HG02884 (cell line): ENCODE data around the gene MAN1A1.
"Not testable (repeated sequence)": the region's sequence is repeated elsewhere in the genome, so short reads cannot be mapped to it uniquely, and the experiment has no call there.

Experiments
- ATAC-seq: cut with Tn5 transposase; IDR thresholded peaks from one replicate; pipeline ENCODE4 v1.9.1; 2021; ENCODE audit warnings: mild to moderate bottlenecking, moderate library complexity; ENCODE audit not compliant: unreplicated experiment

Gene MAN1A1

DNA sequence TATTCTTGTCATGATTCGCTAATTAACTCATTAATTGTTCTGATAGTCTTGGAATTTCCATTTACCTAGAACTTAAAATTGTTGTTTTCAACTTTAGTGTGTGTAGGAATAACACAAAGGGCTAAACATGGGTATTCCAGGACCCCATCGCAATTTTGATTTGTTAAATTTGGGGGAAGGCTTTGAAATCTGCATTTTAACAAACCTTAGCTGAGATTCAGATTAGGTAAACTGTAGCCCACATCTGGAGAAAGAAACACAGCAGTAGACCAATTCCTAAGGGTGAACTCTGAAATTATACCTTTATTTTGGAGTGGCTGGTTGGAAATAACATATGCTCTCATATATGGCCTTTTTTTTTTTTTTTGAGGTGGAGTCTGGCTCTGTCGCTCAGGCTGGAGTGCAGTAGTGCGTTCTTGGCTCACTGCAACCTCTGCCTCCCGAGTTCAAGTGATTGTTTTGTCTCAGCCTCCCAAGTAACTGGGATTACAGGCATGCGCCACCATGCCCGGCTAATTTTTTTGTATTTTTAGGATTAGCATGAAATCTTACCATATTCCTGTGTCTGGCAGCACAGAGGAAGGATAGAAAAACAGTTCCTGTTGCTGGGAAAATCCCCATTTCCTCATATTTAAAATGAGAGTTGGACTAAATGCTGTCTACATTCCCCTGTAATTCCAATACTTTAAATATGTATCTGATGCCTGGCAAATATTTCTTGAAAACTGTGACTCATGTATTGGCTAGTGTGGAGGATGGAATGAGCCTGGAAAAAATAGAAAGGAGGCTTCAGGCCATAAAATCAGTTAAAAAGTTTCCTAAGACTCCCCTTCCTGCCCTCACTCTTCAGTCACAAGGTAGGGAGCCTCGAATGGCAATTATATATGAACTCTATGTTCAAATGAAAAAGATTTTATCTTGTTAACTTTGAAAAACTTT, 174.4 kb downstream of the MAN1A1 start:
- no peak for ATAC-seq

DNA sequence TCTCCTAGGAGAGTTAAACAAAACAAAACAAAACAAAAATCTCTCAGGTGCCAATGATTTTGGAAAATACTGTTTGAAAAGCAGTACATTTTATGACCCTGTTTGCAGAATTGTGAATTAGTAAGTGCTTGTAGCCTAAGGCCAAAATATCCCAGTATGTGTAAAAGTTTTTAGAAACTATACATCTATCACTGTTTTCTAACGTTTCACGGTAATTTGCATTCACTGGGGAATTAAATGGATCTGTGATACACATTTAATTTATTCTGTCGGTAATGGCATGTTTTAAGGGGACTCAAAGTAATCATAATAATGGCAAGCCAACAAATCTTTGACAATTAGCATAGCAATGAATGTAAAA, 175.5 kb downstream of the MAN1A1 start:
- ATAC-seq, result no peak

DNA sequence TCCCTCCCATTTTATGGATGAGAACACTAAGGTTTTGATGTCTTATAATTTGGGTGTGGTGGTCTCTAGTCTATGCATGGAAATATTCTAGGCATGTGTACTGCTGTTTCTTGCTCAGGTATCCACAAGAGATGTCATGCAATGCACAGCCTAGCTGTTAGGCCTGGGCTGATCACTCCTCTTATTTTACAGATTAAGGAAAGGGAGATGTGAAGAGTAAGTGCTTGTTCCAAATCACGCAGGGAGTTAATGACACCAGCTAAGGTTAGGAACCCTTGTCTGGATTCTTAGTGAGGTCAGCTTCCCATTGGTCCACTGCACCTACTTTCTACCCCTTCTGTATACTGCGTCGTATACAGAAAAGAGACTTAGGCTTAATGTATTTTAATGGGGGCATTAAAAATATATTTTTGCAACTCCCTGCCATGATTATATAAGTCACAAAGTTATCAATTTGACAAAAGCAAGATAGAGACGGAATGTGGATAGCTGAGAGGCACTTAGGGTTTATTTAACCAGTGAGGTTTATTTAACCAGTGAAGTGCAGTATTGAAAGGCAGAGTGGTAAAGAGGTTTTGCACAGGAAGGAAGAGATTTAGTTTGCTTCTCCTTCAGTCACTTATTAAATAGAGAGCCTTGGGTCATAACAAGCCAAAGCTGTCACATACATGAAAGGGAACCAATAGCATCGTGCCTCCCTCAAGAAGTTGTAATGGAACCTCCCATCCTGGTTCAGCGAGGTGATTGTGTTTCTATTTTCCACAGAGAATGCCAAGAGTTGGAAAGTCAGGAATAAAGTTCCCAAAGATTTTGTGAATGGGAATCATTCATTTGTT, 176.1 kb downstream of the MAN1A1 start:
- no peak for ATAC-seq

DNA sequence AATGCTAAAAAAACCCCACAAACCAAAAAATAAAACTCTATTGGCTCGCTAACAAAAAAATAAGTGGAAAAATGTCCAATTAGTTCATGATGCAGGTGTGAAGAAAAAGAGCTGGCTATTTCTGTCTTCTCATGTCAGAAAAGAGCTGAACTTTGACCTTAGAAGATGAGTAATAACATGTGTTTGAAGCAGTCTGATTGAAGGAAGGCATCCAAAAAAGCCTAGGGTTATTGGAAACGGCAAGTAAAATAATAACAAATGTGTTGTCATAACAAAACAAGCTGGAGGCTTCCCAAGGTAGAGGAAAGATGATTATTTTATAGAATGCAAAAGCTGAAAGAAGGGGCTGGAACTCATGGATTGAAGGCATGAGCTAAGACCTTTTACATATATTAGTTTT, 176.7 kb downstream of the MAN1A1 start:
- no peak for ATAC-seq

DNA sequence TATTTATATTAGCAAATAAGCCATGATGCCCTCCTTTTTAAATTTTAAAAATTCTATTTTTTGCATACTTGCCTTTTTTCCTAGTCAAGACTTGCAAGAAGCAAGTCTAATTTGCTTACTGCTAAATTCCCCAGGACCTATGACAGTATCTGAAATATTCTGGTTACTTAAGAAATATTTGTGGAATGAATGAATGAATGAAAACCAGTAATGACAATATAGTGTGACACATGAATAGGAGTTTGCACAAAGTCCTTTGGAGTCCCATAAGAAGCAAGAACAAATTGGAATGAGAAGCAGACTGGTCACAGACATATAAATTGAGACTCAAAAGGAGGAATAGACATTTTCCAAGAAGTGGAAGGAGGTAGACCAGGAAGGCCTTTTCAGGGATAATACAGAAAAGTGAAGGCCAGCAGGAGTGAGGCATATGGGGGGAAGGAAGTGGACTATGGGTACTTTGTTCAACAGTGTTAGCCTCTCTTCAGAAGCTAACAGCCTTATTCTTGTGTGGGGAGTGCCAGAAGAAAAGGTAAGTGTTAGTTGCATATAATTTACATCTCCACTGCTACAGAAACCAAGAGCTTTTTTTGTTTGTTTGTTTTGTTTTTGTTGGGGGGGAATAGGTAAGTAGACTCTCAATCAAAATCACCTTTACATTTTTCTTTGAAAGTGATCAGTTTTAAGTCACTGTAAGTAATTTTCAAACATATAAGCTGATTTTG, 177.5 kb downstream of the MAN1A1 start:
- ATAC-seq, result no peak

DNA sequence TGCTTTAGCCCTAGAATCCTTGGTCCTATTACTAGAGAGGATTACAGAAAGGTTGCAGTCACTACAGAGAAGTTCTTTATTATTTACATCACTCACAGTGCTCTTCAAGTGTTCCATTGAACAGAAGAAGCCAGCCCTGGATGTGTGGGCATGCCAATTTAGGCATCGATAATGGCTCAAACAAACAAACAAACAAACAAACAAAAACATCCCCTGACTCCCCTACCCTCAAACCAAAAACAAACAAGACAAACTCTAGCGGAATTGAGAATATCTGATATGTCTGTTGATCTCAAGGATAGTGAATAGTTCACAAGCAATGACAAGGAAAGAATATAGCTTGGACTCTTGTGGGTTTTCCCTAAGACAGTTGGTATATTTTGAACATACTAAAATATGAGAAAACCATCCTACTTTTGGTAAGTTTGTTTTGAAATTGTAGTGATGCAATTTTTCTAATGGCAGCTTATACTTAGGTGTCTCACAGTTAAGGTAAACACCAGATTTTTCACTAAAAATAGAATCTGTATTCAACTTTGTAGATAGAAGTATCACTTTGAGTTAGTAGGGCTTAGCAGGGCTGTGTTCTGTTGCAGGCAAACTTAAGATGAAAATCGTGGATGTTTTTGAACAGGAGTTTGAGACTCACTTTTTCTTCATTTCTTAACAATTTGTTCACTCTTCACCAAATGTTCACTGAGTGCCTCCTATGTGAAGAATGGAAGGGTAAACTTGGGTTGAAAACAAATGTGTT, 178.3 kb downstream of the MAN1A1 start:
- peak; percentile 70 for ATAC-seq

DNA sequence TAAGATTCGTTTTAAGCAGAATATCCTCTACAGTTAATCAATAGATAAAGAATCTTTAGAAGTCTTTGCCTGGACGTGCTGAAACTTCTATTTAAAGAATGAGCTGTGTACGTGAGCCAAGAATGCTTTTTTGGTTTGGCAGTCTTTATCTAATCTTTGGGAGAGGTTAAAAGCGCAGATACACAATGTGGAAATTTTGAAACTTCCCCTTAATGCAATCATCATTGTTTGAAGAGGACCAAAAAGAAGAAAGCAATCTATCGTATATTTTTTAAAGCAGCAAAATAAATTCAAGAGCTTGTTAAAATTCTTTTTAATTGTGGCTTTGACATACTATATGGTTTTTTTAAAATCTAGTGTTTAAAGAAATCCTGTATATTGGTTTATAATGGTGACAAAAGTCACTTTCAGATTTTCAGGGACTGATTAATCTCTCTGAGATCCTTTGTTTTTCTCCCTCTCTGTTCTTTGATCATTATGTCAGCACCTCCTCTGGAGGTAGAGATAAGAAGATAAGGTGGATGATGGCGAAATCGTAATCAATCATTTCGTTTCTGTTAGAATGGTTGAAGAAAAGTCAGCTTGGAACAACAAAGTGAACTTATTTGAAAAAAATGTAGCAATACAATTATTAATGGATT, 179.0 kb downstream of the MAN1A1 start:
- ATAC-seq, result no peak

DNA sequence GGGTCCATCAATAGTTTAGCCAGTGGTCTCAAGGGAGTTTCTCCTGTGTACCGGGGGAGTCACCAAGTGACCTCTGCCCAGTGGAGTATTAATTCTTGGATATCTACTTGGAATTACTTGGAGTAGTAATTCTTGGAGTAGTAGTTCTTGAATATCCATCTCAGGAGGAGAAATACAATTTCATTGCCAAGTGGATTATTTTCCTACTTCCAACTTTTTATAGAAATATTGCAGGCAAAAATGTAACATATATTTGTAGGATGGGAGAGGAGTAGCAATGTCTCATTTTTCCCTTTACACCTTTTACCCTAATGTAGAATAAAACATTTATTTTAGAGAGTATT, 179.5 kb downstream of the MAN1A1 start:
- no peak for ATAC-seq

DNA sequence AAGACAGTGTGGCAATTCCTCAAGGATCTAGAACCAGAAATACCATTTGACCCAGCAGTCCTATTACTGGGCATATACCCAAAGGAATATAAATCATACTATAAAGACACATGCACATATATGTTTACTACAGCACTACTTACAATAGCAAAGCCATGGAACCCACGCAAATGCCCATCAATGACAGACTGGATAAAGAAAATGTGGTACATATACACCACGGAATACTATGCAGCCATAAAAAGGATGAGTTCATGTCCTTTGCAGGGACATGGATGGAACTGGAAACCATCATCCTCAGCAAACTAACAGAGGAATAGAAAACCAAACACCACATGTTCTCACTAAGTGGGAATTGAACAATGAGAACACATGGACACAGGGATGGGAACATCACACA, 180.2 kb downstream of the MAN1A1 start:
- not testable (repeated sequence) for ATAC-seq

DNA sequence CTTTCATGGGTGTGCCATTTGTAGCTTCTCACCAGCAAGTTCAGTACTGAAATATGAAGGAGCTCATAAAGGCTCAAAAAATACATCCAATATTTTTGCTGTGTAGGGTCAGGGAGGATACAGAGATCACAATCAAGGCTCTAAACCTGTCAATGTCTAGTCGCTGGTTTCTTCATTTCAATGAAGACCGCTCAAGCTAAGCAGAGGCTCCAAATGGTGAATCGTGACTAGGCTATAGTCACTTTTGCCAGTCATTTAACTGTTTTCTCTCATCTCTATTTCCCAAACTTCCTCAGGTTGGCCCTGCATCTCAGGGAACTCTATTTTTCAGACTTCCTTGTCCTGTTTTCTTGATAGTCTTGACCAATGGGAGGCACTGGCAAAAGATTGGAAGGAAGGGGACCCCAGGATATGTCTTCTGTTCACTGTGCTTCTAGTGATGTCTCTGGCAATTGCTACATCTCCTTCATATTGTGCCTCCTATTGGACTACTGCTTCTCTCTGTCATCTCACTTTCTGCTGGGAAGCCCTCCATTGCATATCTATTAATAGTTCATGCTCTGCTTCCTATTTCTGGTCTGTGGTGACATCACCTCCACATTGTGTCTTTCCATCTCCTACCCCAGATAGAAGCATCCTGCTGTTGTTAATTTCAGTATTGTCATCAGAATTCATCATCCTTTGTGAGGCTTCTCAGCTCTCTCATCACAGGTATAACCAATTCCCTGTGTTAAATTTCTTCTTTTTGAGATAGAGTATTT, 183.4 kb downstream of the MAN1A1 start:
- ATAC-seq, result no peak

DNA sequence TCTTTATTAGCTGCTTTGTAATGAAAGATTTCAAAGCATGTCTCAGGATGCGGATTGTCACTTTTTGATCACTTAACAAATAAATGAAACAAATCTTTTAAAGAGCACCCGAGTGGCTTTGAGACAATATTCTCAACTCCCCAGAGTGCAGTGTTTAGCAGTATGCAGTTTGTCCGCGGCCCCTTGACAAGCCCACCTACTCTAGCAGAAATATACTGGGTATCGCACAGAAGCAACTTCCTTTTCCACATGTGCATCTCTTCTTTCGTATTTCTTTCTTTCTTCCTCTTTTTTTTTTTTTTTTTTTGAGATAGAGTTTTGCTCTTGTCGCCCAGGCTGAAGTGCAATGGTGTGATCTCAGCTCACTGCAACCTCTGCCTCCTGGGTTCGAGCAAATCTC, 186.6 kb downstream of the MAN1A1 start:
- no peak for ATAC-seq

DNA sequence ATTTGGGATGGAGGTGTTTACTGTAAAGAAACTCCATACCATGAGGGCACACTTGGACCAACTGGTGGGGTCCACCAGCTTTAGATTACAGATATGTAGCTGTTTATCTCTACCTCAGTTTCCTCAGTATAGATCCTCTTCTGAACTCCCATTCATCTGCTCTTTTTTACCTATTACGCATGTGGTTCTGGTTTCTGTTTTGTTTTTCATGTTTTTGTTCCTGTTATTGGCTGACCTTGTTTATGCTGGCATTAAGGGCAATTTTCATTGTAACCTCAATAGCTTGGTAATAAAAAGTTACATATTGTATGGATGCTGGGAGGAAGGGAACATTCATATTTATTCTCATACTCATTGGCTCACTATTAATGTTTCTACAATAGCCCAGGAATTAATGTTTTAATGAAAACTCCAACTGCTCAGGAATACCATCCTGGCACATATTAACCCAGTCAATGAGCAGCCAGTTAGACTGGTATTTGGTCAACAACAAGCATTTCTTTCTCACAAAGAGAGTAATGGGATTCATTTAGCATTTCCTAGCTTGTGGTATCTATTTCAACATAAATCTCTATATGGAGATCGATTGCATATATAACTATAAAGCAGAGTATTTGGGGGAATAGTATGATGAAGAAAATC, 187.3 kb downstream of the MAN1A1 start:
- peak; percentile 61 for ATAC-seq

DNA sequence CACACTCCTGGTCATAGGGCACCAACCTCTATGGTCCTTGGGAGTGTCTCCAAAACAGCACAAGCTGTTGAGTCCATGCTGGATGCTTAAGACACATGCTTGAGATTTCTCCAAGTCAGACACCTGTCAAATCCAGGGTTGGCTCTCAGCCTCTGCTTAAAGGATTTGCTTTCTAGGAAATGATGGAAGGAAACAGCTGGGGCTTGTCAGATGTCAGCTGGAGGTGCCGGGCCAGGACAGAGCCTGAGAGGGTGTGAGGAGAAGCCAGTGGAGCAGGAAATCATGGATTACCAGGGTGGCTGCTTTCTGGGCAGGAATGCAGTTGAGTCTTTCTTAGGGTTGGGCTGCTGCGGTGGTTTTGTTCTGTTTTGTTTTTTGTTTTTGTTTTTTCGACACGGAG, 188.1 kb downstream of the MAN1A1 start:
- no peak for ATAC-seq

DNA sequence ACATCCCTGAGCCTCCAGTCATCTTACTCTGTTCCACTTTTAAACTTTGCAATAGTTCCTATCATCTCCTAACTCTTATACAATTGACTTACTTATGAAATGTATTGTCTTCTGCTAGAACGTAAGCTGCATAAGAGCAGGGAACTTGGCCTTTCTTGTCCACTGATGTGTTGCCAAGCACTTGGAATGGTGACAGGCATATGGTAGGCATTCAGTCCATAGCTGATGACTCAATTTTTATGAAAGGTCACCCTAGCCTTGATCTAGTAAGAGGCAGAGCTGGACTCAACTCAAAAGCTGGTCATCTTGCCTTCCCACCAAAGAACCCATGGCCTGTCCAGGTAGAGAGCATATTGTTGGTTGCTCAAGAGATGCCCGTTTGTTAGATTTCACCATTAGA, 188.7 kb downstream of the MAN1A1 start:
- ATAC-seq, result no peak

DNA sequence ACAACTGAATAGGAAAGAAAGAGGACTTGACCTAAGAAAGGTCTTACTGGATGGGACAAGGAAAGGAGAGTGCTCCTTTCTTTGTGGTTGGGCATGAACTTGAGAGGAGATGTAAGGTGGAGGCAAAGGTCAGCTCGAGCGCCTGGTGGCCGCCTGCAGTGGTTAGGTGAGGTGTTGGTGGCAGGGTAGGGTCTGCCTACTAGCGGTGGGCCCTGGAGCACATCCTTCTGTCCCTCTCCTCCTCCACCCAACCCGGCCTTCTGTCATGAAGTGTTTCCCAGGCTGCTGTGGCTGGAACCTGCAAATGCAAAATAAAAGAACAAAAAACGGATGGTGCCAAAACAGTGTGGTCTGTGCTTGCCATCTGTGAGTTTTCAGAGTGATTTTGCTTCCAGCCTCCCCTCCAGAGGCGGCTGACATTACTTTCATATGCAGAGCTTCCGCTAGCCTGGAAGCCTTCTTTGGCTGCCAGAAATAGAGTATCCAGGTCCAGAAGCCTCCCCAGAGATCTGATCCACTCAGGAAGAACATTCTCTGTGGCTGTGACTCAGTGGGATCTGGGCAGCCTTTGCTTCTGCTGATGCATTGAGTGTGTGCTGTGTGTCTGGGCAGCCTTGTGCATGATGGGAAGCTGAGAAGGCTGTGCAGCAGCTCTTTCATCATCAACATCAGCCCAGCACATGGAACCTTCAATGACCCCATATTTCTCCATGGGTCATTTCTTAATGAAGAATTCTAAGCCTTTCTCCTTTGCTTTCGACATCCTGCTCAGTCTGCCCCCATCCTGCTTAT, 191.3 kb downstream of the MAN1A1 start:
- ATAC-seq, result no peak

DNA sequence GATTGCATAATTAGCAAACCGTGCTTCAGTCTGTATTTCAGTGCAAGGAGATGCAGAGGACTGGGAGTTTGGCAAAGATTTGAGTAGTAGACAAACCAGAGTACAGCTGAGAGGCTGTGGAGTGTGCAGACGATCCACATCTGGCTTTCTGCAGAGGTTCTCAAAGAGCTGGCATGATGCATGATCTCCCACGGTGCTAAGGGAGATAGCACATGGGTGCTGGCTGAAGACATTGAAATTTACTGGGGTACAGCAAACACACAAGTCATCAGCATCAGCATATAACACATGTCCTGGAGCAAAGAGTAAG, 192.1 kb downstream of the MAN1A1 start:
- no peak for ATAC-seq

DNA sequence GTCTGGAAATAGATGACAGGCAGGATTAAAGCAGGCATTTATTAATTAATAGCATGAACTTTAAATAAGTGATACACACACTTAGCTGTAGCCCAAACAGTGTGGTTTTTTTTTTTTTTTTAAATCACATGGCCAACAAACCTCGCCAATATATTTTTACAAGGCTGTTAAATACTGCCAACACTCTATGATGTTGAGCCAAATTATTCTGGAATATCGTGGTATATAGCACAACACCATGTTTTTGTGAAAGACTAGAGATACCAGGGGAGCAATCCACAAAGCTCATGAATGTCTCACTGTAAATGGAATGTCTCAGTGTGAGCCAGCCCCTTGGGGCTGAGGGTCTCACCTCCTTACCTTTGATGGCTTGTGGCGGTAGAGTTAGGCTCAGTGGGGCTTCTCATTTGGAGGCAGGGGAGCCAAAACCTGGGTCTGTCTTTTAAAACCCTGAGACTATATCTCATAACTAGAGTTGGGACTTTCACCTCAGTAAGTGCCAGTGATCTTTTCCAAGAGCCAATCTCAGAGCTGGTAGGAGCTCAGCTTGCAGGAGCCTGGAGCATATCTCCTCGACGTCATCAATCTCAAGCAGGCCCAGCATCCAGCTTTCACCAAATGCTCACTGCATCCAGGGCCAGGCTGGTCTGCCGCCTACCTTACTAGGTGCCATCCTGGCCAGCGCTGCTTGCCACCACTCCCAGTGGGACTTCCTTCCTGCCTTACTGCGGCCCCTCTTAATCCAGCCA, 192.6 kb downstream of the MAN1A1 start:
- ATAC-seq, result no peak

DNA sequence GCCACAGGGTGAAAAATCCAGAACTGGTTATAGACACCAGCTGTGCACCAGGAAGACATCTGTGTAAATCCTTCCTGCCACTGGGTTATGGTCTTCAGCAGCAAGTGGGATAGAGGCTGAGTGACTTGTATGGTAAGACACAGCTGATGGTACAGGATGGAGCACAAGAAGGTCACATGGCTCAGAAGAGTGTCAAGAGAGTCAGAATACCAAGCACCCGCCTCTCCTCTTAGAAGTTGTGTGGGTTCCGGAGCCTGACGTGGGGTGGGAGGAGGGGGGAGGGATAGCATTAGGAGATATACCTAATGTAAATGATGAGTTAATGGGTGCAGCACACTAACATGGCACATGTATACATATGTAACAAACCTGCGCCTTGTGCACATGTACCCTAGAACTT, 193.5 kb downstream of the MAN1A1 start:
- ATAC-seq, result not testable (repeated sequence)
